B cell (primary cell): Measurements from ENCODE around the gene CASKIN1. TPM values are rescaled to one million over a fixed set of nuclear protein-coding genes. Genes with fewer than 3 reads are reported as not detected.

Experiments used
- ATAC-seq: fragments of 200-7000 bp; cut with Tn5 transposase; one replicate; pipeline ENCODE4 v1.10.0; 2021; ENCODE audit warnings: low read depth, mild to moderate bottlenecking, moderate number of reproducible peaks, moderate library complexity
- CTCF ChIA-PET: fragments of 350-600 bp; sonication (Branson Sonifier 250); formaldehyde crosslinking; loops from one replicate; lab custom pipeline; 2021; ENCODE audit warnings: antibody characterized with exemption, inconsistent platforms; lab: Charles Lee
- POLR2A ChIA-PET: fragments of 350-600 bp; sonication (Branson Sonifier 250); formaldehyde crosslinking; loops from one replicate; lab custom pipeline; 2021; ENCODE audit warnings: antibody characterized with exemption; lab: Charles Lee
- DNase-seq: peaks from one replicate; pipeline ENCODE4 v3.0.0; 2013
- H2AFZ ChIP-seq: 2 replicates; pipeline ENCODE4 v1.6.1; 2012; ENCODE audit warnings: mild to moderate bottlenecking, low read depth, low read length; ENCODE audit not compliant: insufficient read depth, poor library complexity, severe bottlenecking
- H3K27ac ChIP-seq, 2 donors: 1 replicate in 1 of 2; 2 replicates in 1 of 2; pipeline ENCODE4 v1.5.1; 2012 to 2013; ENCODE audit warnings: low read length in 2 of 2, mild to moderate bottlenecking in 2 of 2, moderate library complexity in 1 of 2
- H3K27me3 ChIP-seq, 4 experiments: fragments of 200-600 bp in 1 of 4; sonication (generic) in 1 of 4; replicated peaks in 1 of 4; 1 replicate in 2 of 4; 2 replicates in 2 of 4; pipeline versions ENCODE4 v1.6.1 to v1.7.0; 2013 to 2016; ENCODE audit warnings: low read length in 3 of 4, mild to moderate bottlenecking in 2 of 4, mixed read lengths in 1 of 4, moderate library complexity in 1 of 4; ENCODE audit not compliant: insufficient read depth in 4 of 4, control insufficient read depth in 3 of 4; ENCODE audit errors: control extremely low read depth in 1 of 4
- H3K36me3 ChIP-seq, 2 experiments: replicated peaks in 1 of 2; 1 replicate in 1 of 2; 2 replicates in 1 of 2; pipeline versions ENCODE4 v1.6.1 to v1.7.1; 2013; ENCODE audit warnings: low read length in 1 of 2; ENCODE audit not compliant: insufficient read depth in 2 of 2, control insufficient read depth in 1 of 2; ENCODE audit errors: control extremely low read depth in 1 of 2, extremely low read depth in 1 of 2
- H3K4me1 ChIP-seq, 2 donors: fragments of 200-600 bp in 1 of 2; sonication (generic) in 1 of 2; 1 replicate in 1 of 2; 2 replicates in 1 of 2; pipeline versions ENCODE4 v1.5.1 to v1.6.1; 2013 to 2017; ENCODE audit warnings: low read length in 2 of 2; ENCODE audit not compliant: control insufficient read depth in 2 of 2, insufficient read depth in 2 of 2
- H3K4me2 ChIP-seq: replicated peaks from 2 replicates; pipeline ENCODE3; 2012; ENCODE audit warnings: mild to moderate bottlenecking, low read depth, low read length; ENCODE audit not compliant: poor library complexity, severe bottlenecking
- H3K4me3 ChIP-seq, 5 experiments: fragments of 200-600 bp in 1 of 5; sonication (generic) in 1 of 5; 1 replicate in 3 of 5; 2 replicates in 2 of 5; pipeline versions ENCODE4 v1.5.1 to v1.7.0; 2011 to 2016; ENCODE audit warnings: low read length in 4 of 5, mild to moderate bottlenecking in 4 of 5, low read depth in 2 of 5, control low read depth in 1 of 5, moderate library complexity in 1 of 5; ENCODE audit not compliant: insufficient read depth in 1 of 5; ENCODE audit errors: control extremely low read depth in 1 of 5, extremely low read depth in 1 of 5
- H3K79me2 ChIP-seq: fragments of 200-600 bp; sonication (generic); one replicate; pipeline ENCODE4 v1.6.0; 2016; ENCODE audit warnings: low read length; ENCODE audit not compliant: control insufficient read depth, insufficient read depth
- H3K9ac ChIP-seq: fragments of 200-600 bp; sonication (generic); 2 replicates; pipeline ENCODE4 v1.6.1; 2017; ENCODE audit warnings: mild to moderate bottlenecking, low read length, moderate library complexity
- H3K9me3 ChIP-seq, 3 donors: one replicate each; pipeline versions ENCODE4 v1.6.1 to v1.7.1; 2013; ENCODE audit warnings: low read length in 2 of 3; ENCODE audit not compliant: control insufficient read depth in 2 of 3, insufficient read depth in 1 of 3; ENCODE audit errors: control extremely low read depth in 1 of 3
- H4K20me1 ChIP-seq: 2 replicates; pipeline ENCODE4 v1.6.0; 2012; ENCODE audit warnings: mild to moderate bottlenecking, low read length; ENCODE audit not compliant: insufficient read depth, control insufficient read depth, poor library complexity, severe bottlenecking
- H3K27ac Mint-ChIP-seq: one replicate; pipeline ENCODE4 v1.8.0; 2021; ENCODE audit warnings: mixed read lengths
- H3K27me3 Mint-ChIP-seq: one replicate; pipeline ENCODE4 v1.8.0; 2021; ENCODE audit warnings: mixed read lengths
- H3K4me1 Mint-ChIP-seq: one replicate; pipeline ENCODE4 v1.8.0; 2021; ENCODE audit warnings: mixed read lengths
- H3K4me3 Mint-ChIP-seq: one replicate; pipeline ENCODE4 v1.8.0; 2021; ENCODE audit warnings: mixed read lengths
- H3K9me3 Mint-ChIP-seq: one replicate; pipeline ENCODE4 v1.8.0; 2022; ENCODE audit warnings: mixed read lengths; ENCODE audit not compliant: insufficient read depth
- EZH2 ChIP-seq: IDR thresholded peaks from 2 replicates; pipeline ENCODE4 v1.6.1; 2012; ENCODE audit warnings: borderline replicate concordance, low read depth, mild to moderate bottlenecking, moderate library complexity, low read length; ENCODE audit not compliant: insufficient read depth, poor library complexity, severe bottlenecking
- WGBS: methylation state at CpG from one replicate; pipeline ENCODE4 v1.1.5; 2013; ENCODE audit warnings: missing lambda C conversion rate; ENCODE audit not compliant: insufficient coverage; 5-methylcytosine and 5-hydroxymethylcytosine counted together
- intact Hi-C: fragments of 100-400 bp; cut with micrococcal nuclease; formaldehyde crosslinking; loops from one replicate; pipeline ENCODE4 v1.10.0; 2022
- polyA plus RNA-seq: library from polyadenylated mRNA; depleted of rRNA; stranded (reverse); fragments of >200 nt; gene quantifications from 2 replicates; pipeline ENCODE4 v1.2.3, GENCODE V29; 2012
- total RNA-seq, 2 donors: library from RNA; stranded (reverse); fragments of 120-200 nt in 1 of 2; gene quantifications; 1 replicate in 1 of 2; 2 replicates in 1 of 2; pipeline versions ENCODE4 v1.2.3 to v1.2.4, GENCODE V29; 2013 to 2022
- TF ChIP-seq, protein P1 (sequence below): fragments of 200-600 bp; IDR thresholded peaks from one replicate; pipeline ENCODE4 v1.8.0; 2022; ENCODE audit warnings: antibody characterized with exemption, mild to moderate bottlenecking

The CASKIN1 gene
- total and polyA plus RNA-seq, 2 donors (not counting 1 experiment from before 2014, with no cell fraction given), result 0.01 TPM; not detected in 1

DNA sequence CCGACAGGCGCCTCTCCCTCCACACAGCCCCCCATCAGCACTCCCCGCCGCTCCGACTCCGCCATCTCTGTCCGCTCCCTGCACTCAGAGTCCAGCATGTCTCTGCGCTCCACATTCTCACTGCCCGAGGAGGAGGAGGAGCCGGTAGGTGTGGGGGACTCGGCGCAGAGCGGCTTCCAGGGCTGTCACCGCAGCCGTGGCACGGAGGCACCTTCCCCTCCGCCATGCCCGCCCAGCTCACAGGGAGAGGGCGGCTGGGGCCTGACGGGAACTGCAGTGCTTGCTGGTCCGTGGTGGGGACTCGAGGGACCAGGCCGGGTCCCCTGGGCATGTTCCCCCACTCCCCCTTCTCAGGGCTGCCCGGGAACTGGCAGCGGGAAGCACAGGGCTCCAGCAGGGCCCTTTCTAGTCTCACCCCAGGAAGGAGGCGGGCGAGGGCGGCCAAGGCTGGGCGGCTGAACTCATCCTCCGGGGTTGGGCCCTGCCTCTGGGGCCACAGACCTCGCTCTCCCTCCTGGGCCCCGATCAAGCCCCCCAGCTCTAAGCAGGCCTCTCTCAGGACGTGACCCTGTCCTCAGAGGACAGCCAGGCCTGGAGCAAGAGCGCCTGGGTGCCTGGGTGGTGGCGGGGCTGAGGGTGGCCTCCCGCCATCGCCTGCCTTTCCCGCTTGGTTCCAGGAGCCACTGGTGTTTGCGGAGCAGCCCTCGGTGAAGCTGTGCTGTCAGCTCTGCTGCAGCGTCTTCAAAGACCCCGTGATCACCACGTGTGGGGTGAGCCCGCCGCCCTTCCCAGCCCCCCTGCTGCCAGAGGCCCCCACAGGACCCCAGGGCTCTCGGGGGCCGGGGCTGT is 25.6 kb downstream of the CASKIN1 start:
- Histone ChIP-seq H3K4me1 (no peaks in the 10 kb centered on the region), H3K27me3 (no peaks in the 10 kb centered on the region), H3K4me3 (no peak overlapping the region), H3K27ac (no peak overlapping the region), H3K9me3 (no peaks in the 10 kb centered on the region), H3K9ac (no peak overlapping the region), H3K36me3 (peaks cover 0 to 42% of the 10 kb centered on the region in 2 experiments), H3K4me2 (no peak overlapping the region), H4K20me1 (peaks cover 10% of the 10 kb centered on the region), H2AFZ (no peak overlapping the region), H3K79me2 (peaks cover 38% of the 10 kb centered on the region)
- intact Hi-C loops, result no loop called here
- no peaks in the 10 kb centered on the region for H3K27me3 Mint-ChIP-seq
- 89% methylated on average over 41 of the region's 47 CpGs for WGBS
- POLR2A ChIA-PET, result no interaction called here
- DNase-seq, result no peak
- ATAC-seq, result no peak
- no peak for TF ChIP-seq EZH2
- TF ChIP-seq, protein P1, sequence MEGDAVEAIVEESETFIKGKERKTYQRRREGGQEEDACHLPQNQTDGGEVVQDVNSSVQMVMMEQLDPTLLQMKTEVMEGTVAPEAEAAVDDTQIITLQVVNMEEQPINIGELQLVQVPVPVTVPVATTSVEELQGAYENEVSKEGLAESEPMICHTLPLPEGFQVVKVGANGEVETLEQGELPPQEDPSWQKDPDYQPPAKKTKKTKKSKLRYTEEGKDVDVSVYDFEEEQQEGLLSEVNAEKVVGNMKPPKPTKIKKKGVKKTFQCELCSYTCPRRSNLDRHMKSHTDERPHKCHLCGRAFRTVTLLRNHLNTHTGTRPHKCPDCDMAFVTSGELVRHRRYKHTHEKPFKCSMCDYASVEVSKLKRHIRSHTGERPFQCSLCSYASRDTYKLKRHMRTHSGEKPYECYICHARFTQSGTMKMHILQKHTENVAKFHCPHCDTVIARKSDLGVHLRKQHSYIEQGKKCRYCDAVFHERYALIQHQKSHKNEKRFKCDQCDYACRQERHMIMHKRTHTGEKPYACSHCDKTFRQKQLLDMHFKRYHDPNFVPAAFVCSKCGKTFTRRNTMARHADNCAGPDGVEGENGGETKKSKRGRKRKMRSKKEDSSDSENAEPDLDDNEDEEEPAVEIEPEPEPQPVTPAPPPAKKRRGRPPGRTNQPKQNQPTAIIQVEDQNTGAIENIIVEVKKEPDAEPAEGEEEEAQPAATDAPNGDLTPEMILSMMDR, result no peak
- no peaks in the 10 kb centered on the region for H3K9me3 Mint-ChIP-seq
- no peak overlapping the region for H3K4me3 Mint-ChIP-seq
- CTCF ChIA-PET, result interaction anchor here (0.6 kb wide), 1 partner anchor 215 kb away, joined by 3 read pairs; no protein-coding TSS in a partner anchor
- no peak overlapping the region for H3K27ac Mint-ChIP-seq
- no peaks in the 10 kb centered on the region for H3K4me1 Mint-ChIP-seq

- intact Hi-C loops, result no loop called here
- Mint-ChIP-seq H3K4me3 (no peak overlapping the region), H3K27ac (no peak overlapping the region), H3K27me3 (no peaks in the 10 kb centered on the region), H3K9me3 (no peaks in the 10 kb centered on the region), H3K4me1 (no peaks in the 10 kb centered on the region)
- no peak for DNase-seq
- Histone ChIP-seq H3K4me3 (no peak overlapping the region), H3K79me2 (peaks cover 41% of the 10 kb centered on the region), H4K20me1 (peaks cover 11% of the 10 kb centered on the region), H2AFZ (no peak overlapping the region), H3K36me3 (peaks cover 0 to 43% of the 10 kb centered on the region in 2 experiments), H3K27ac (no peak overlapping the region), H3K9me3 (peaks cover 0 to 6% (median 0%) of the 10 kb centered on the region in 3 donors), H3K9ac (no peak overlapping the region), H3K27me3 (no peaks in the 10 kb centered on the region), H3K4me2 (no peak overlapping the region), H3K4me1 (no peaks in the 10 kb centered on the region)
- ChIA-PET POLR2A (no interaction called here), CTCF (interaction anchor here (0.6 kb wide), 1 partner anchor 214 kb away, joined by 3 read pairs; no protein-coding TSS in a partner anchor)
- no peak for ATAC-seq
- no peak for TF ChIP-seq EZH2
- TF ChIP-seq, protein P1, result no peak
- 96% methylated on average over 18 of the region's 18 CpGs for WGBS
These were observed 26.3 kb downstream of the CASKIN1 start for GRCh38 chr16:2170080-2170479.
